HepG2 (cell line): Measurements from ENCODE around the gene ABCC5. TPM values are rescaled to one million over a fixed set of nuclear protein-coding genes. Genes with fewer than 3 reads are reported as not detected.
A peak's percentile ranks its signal among the peaks of the same experiment; 100 is the strongest.

Experiments used
- ARID4A ChIP-seq: sonication (generic); formaldehyde crosslinking; IDR thresholded peaks from 2 replicates; pipeline ENCODE4 v1.5.0; 2020; ENCODE audit warnings: mild to moderate bottlenecking, missing genetic modification reagents, borderline replicate concordance
- BRCA1 ChIP-seq: sonication (generic); formaldehyde crosslinking; IDR thresholded peaks from 2 replicates; pipeline ENCODE4 v1.4.0; 2020; ENCODE audit warnings: missing genetic modification reagents
- FOXM1 ChIP-seq: sonication (generic); formaldehyde crosslinking; IDR thresholded peaks from 2 replicates; pipeline ENCODE4 v1.5.0; 2020; ENCODE audit warnings: missing genetic modification reagents
- HCFC1 ChIP-seq: fragments of 150-350 bp; IDR thresholded peaks from 2 replicates; pipeline ENCODE4 v1.6.1; 2014; ENCODE audit warnings: low read depth, low read length
- HNRNPLL ChIP-seq: fragments of 200-400 bp; formaldehyde crosslinking; IDR thresholded peaks from 2 replicates; pipeline ENCODE4 v1.6.1; 2017; ENCODE audit warnings: mild to moderate bottlenecking, low read depth, low read length; ENCODE audit not compliant: poor library complexity, severe bottlenecking
- MAF1 ChIP-seq: sonication (generic); formaldehyde crosslinking; IDR thresholded peaks from 2 replicates; pipeline ENCODE4 v1.5.0; 2020; ENCODE audit warnings: missing genetic modification reagents, borderline replicate concordance
- PBX2 ChIP-seq: IDR thresholded peaks from 2 replicates; pipeline ENCODE4 v1.6.1; 2016; ENCODE audit warnings: control low read depth
- TARDBP ChIP-seq: sonication (generic); formaldehyde crosslinking; IDR thresholded peaks from 2 replicates; pipeline ENCODE4 v1.8.0; 2022; ENCODE audit warnings: mild to moderate bottlenecking, missing genetic modification reagents
- ZBTB26 ChIP-seq: IDR thresholded peaks from 2 replicates; pipeline ENCODE4 v1.6.1; 2016; ENCODE audit warnings: missing compliant biosample characterization, missing genetic modification reagents, borderline replicate concordance
- ZBTB44 ChIP-seq: sonication (generic); formaldehyde crosslinking; IDR thresholded peaks from 2 replicates; pipeline ENCODE4 v1.4.0; 2020; ENCODE audit warnings: missing genetic modification reagents
- ZBTB7A ChIP-seq: sonication (generic); formaldehyde crosslinking; IDR thresholded peaks from 2 replicates; pipeline ENCODE4 v1.8.0; 2022; ENCODE audit warnings: mild to moderate bottlenecking, missing genetic modification reagents
- ZFX ChIP-seq: sonication (generic); formaldehyde crosslinking; IDR thresholded peaks from 2 replicates; pipeline ENCODE4 v1.4.0; 2020; ENCODE audit warnings: mild to moderate bottlenecking, low read depth, missing genetic modification reagents, moderate library complexity
- ZMYM4 ChIP-seq: sonication (generic); formaldehyde crosslinking; IDR thresholded peaks from 2 replicates; pipeline ENCODE4 v1.8.1; 2023; ENCODE audit warnings: mild to moderate bottlenecking, missing genetic modification reagents
- ZNF496 ChIP-seq: sonication (generic); formaldehyde crosslinking; IDR thresholded peaks from 2 replicates; pipeline ENCODE4 v1.8.1; 2023; ENCODE audit warnings: mild to moderate bottlenecking, moderate library complexity, missing genetic modification reagents; ENCODE audit not compliant: insufficient replicate concordance
- ZNF513 ChIP-seq: sonication (generic); formaldehyde crosslinking; conservative IDR thresholded peaks from 2 replicates; pipeline ENCODE4 v1.5.0; 2020; ENCODE audit warnings: missing genetic modification reagents
- ZNF678 ChIP-seq: sonication (generic); formaldehyde crosslinking; IDR thresholded peaks from 2 replicates; pipeline ENCODE4 v1.4.0; 2020; ENCODE audit warnings: mild to moderate bottlenecking, missing genetic modification reagents
- ZNF816 ChIP-seq: sonication (generic); formaldehyde crosslinking; IDR thresholded peaks from 2 replicates; pipeline ENCODE4 v1.8.0; 2022; ENCODE audit warnings: missing genetic modification reagents, mild to moderate bottlenecking, borderline replicate concordance
- ZSCAN31 ChIP-seq: sonication (generic); formaldehyde crosslinking; IDR thresholded peaks from 2 replicates; pipeline ENCODE4 v1.5.0; 2020; ENCODE audit warnings: low read depth, mild to moderate bottlenecking, missing genetic modification reagents
- polyA plus RNA-seq, 8 experiments: library from polyadenylated mRNA; depleted of rRNA in 3 of 8; stranded (reverse) in 7 of 8; unstranded in 1 of 8; fragments of >200 nt; fragmentation: Illumina TruSeq in 4 of 8; extraction: Trizol in 4 of 8; gene quantifications; 2 replicates each; pipeline versions ENCODE4 v1.2.1 to v1.2.3, GENCODE V29; 2011 to 2016; ENCODE audit warnings: low read depth in 4 of 8, missing spikeins in 1 of 8, mixed read lengths in 1 of 8; ENCODE audit not compliant: insufficient read depth in 1 of 8
- total RNA-seq, 5 experiments: library from RNA; depleted of rRNA; stranded (reverse); fragments of >200 nt; fragmentation: Illumina TruSeq; extraction: Trizol; gene quantifications; 2 replicates each; pipeline ENCODE4 v1.2.3, GENCODE V29; 2016; ENCODE audit warnings: low read depth in 1 of 5

The ABCC5 gene
- total and polyA plus RNA-seq, 2 of the 13 experiments (the other 11 are each of a cell fraction or from before 2014, with no cell fraction given) = 12.5 to 12.7 TPM

- TF ChIP-seq HNRNPLL = peak; percentile 69
- no peak for TF ChIP-seq ZNF816 (CRISPR knock-in tag)
- peak; percentile 64 for TF ChIP-seq TARDBP
- no peak for TF ChIP-seq PBX2 (CRISPR knock-in tag)
- peak; percentile 73; the same call in 1 of the 2 replicates for TF ChIP-seq MAF1 (CRISPR knock-in tag)
- TF ChIP-seq ZBTB7A (CRISPR knock-in tag) = no peak
- peak; percentile 90 for TF ChIP-seq HCFC1
- TF ChIP-seq ZSCAN31 (CRISPR knock-in tag) = no peak; the same call in 1 of the 2 replicates
- TF ChIP-seq FOXM1 (CRISPR knock-in tag) = no peak
- TF ChIP-seq ZNF678 (CRISPR knock-in tag) = no peak
- TF ChIP-seq ZBTB26 = peak; percentile 40
- TF ChIP-seq ZNF513 (CRISPR knock-in tag) = no peak
- TF ChIP-seq ZBTB44 (CRISPR knock-in tag) = no peak; the same call in 1 of the 2 replicates
- TF ChIP-seq ZNF496 (CRISPR knock-in tag) = no peak
- peak; percentile 76 for TF ChIP-seq ZMYM4 (CRISPR knock-in tag)
- TF ChIP-seq BRCA1 (CRISPR knock-in tag) = 0 out of 2 replicates have a peak, but pooled peaks have one; percentile 10
- TF ChIP-seq ARID4A (CRISPR knock-in tag) = peak; percentile 87; the same call in 1 of the 2 replicates
- TF ChIP-seq ZFX = peak; percentile 82
These were observed at the start of gene ABCC5 (continued) for GRCh38 chr3:184017672-184018423.
